HL-60 (cell line): ENCODE measurements around the gene ZNF800.

ENCODE experiments used
- CTCF ChIP-seq: IDR thresholded peaks from one replicate; pipeline ENCODE4 v1.5.1; 2011; ENCODE audit warnings: low read length, control low read depth, inconsistent platforms; ENCODE audit not compliant: insufficient read depth
- POLR2AphosphoS5 ChIP-seq: IDR thresholded peaks from 2 replicates; pipeline ENCODE4 v1.6.1; 2012; ENCODE audit warnings: low read depth

- TF ChIP-seq CTCF = no peak
- no peak for TF ChIP-seq POLR2AphosphoS5
Observed at GRCh38 chr7:127415060-127415742, 22.7 kb upstream of the ZNF800 start.
